ENCODE data around the gene ATF7.

The ATF7 gene

GRCh38 chr12:53518381-53518780 is 107.8 kb downstream of the ATF7 start:
- DNase-seq (ENCODE audit: low spot score in 2 of 2) = no peak
- H3K27me3 Mint-ChIP-seq = no peaks in the 10 kb centered on the region
- H3K36me3 Mint-ChIP-seq (ENCODE audit: insufficient read depth) = peaks cover 47% of the 10 kb centered on the region
- H3K27ac Mint-ChIP-seq (ENCODE audit: low read depth) = no peak overlapping the region
- H3K4me3 Mint-ChIP-seq = no peak overlapping the region
- H3K9me3 Mint-ChIP-seq = no peaks in the 10 kb centered on the region
- ATAC-seq (replicated peaks; ENCODE audit: extremely low read depth, poor library complexity, severe bottlenecking) = no peak
- H3K4me1 Mint-ChIP-seq = no peaks in the 10 kb centered on the region

DNA sequence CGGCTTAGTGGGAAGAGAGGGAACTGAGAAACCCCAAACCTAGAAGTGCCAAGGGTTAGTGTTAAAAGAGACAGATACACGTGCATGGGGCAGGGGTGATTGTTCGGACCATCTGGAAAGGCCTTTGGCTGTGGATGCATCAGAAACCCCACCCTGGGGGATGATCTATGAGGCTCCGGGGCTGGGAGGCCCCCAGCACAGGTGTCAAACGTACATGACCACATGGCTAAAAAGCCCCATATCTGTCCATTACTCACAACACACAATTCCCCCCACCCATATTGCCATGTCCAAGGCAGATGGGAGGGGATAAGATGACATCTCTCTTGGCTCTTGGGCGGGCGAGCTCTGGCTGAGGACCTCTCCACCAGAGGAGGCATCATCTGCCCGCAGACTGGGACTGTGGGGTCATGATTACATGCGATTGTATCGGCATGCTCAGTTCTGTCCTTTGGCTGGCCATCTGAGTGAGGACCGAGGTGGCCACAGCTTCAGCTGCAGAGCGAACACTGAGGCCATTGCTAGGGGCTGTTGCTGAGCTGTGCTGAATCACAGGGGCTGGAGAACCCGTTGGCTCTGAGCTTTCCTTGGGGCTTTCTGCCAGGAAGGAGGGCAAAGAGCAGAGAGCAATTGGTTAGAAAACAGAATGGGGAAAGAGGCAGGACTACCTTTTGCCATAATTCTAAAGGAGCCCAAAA is 109.3 kb downstream of the ATF7 start:
- Mint-ChIP-seq H3K36me3 (ENCODE audit: insufficient read depth) (peaks cover 41% of the 10 kb centered on the region), H3K27ac (ENCODE audit: low read depth) (no peak overlapping the region)

GRCh38 chr12:53515291-53515680 is 110.9 kb downstream of the ATF7 start:
- ATAC-seq (replicated peaks; ENCODE audit: extremely low read depth, poor library complexity, severe bottlenecking) = no peak
- no peaks in the 10 kb centered on the region for H3K9me3 Mint-ChIP-seq
- peaks cover 41% of the 10 kb centered on the region for H3K36me3 Mint-ChIP-seq (ENCODE audit: insufficient read depth)
- DNase-seq (ENCODE audit: low spot score in 2 of 2) = no peak
- no peaks in the 10 kb centered on the region for H3K27me3 Mint-ChIP-seq
- H3K4me1 Mint-ChIP-seq = no peaks in the 10 kb centered on the region
- no peak overlapping the region for H3K4me3 Mint-ChIP-seq
- no peak overlapping the region for H3K27ac Mint-ChIP-seq (ENCODE audit: low read depth)

More for the DNA sequence above, 109.3 kb downstream of the ATF7 start:
- ATAC-seq (replicated peaks; ENCODE audit: extremely low read depth, poor library complexity, severe bottlenecking) = no peak
- no peaks in the 10 kb centered on the region for H3K9me3 Mint-ChIP-seq
- no peak overlapping the region for H3K4me3 Mint-ChIP-seq
- H3K27me3 Mint-ChIP-seq = no peaks in the 10 kb centered on the region
- DNase-seq (ENCODE audit: low spot score in 2 of 2) = no peak
- H3K4me1 Mint-ChIP-seq = no peaks in the 10 kb centered on the region

DNA sequence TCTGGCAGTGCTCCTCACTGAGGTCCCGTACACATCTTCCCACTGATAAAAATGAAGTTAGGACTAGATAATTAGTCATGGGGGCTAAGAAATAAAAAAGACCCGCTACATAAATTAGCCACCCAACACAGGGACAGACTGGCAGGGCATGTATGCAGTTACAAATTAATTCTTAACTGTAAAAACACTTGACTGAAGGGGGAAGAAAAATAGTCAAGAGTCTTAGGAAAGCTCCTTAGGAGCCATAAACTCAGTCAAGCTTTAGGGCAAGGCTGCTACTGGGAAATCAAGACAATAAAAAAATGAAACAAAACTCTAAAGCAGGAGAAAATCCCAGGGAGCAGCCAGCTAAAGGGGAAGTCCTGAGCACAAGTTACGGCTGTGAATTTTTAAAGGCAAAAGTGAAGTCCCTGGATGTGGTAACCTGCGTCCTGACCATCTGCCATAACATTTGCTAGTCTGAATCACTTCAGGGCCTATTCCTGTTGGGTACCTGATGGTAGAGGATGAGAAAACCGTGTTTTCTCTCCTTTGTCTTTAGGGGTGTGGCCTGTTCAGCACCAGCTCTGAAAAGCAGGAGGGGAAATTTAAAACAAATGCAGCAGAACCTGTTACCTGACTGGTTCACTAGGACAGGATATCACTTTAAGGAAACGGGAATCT is 111.4 kb downstream of the ATF7 start:
- ATAC-seq (replicated peaks; ENCODE audit: extremely low read depth, poor library complexity, severe bottlenecking) (no peak), DNase-seq (ENCODE audit: low spot score in 2 of 2) (no peak)
- no peak overlapping the region for H3K27ac Mint-ChIP-seq (ENCODE audit: low read depth)
- no peaks in the 10 kb centered on the region for H3K27me3 Mint-ChIP-seq
- no peaks in the 10 kb centered on the region for H3K9me3 Mint-ChIP-seq
- no peaks in the 10 kb centered on the region for H3K4me1 Mint-ChIP-seq
- no peak overlapping the region for H3K4me3 Mint-ChIP-seq
- H3K36me3 Mint-ChIP-seq (ENCODE audit: insufficient read depth) = peaks cover 39% of the 10 kb centered on the region

DNA sequence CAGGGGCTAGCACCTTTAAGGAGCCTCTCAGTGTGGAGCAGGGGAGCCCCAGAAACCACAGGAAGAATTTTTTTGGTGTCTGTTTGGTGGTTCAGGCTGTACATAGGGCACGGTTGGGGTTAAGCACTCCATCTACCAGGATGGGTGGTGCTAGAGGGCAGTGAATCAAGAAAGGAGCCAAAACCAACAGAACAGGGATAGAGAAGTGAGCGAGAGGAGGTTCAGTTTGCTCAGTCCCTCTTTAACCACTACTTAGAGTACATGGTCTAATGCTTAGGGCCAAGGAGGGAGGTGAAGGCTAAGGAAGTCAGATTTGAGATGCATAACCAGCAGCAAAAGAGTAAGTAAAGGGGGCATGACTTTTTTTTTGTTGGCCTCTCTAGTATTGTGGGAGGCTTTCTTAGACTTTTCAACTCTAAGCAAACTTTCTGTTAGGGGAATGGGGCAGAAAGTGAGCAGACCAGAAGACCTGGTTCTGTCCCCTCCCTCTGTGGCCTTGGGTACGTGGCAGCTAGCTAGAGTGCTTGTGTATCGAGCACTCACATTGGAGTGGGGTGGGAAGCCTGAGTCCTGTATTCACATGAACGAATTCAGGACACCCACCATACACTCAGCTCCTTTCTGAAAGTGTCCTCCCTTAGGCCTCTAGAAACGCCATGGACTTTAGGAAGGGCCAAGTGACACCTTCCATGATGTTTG is 112.3 kb downstream of the ATF7 start:
- peaks cover 33% of the 10 kb centered on the region for H3K36me3 Mint-ChIP-seq (ENCODE audit: insufficient read depth)

GRCh38 chr12:53510181-53510812 is 115.9 kb downstream of the ATF7 start:
- Mint-ChIP-seq H3K36me3 (ENCODE audit: insufficient read depth) (peaks cover 29% of the 10 kb centered on the region), H3K9me3 (no peaks in the 10 kb centered on the region), H3K4me1 (peaks cover 10% of the 10 kb centered on the region), H3K4me3 (no peak overlapping the region), H3K27ac (ENCODE audit: low read depth) (no peak overlapping the region), H3K27me3 (no peaks in the 10 kb centered on the region)
- no peak for DNase-seq (ENCODE audit: low spot score in 2 of 2)
- no peak for ATAC-seq (replicated peaks; ENCODE audit: extremely low read depth, poor library complexity, severe bottlenecking)

More for the DNA sequence above, 112.3 kb downstream of the ATF7 start:
- H3K27ac Mint-ChIP-seq (ENCODE audit: low read depth) = no peak overlapping the region
- ATAC-seq (replicated peaks; ENCODE audit: extremely low read depth, poor library complexity, severe bottlenecking) (no peak), DNase-seq (ENCODE audit: low spot score in 2 of 2) (no peak)
- no peaks in the 10 kb centered on the region for H3K4me1 Mint-ChIP-seq
- H3K4me3 Mint-ChIP-seq = no peak overlapping the region
- H3K9me3 Mint-ChIP-seq = no peaks in the 10 kb centered on the region
- H3K27me3 Mint-ChIP-seq = no peaks in the 10 kb centered on the region

DNA sequence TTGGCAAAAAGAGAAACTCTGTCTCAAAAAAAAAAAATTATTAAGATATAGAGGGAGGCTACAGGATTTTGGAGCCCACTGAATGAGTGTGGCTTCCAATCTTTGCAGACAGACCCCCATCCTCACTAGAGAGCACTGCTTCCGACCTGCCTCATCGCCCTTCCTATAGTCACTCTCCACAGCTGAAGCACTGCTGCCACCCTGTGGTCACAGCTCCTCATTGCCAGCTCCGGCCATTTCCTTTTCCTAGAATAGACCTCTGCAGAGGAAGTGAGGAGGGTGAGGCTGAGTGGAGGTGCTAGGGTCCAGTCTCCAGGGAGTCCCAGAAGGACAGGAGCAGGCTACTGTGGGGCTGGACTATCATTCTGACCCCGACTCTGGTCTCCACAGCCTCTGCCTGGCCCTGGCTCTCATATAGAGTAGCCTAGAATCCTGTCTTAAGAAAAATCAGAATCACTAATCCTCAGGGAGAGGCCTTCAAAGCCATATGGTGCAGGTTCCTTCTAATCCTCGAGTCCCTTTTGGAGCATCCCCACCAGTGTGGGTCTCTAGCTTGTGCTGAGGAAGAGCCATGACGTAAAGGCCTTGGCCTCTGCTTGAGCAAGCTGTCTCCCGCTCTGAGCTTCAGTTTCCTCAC is 117.5 kb downstream of the ATF7 start:
- Mint-ChIP-seq H3K4me3 (peak overlapping the region; percentile 10), H3K27ac (ENCODE audit: low read depth) (peak overlapping the region; percentile 22), H3K4me1 (peaks cover 18% of the 10 kb centered on the region), H3K36me3 (ENCODE audit: insufficient read depth) (peaks cover 22% of the 10 kb centered on the region), H3K27me3 (no peaks in the 10 kb centered on the region), H3K9me3 (no peaks in the 10 kb centered on the region)
- peak; percentile 73 to 81 for DNase-seq (ENCODE audit: low spot score in 2 of 2)
- ATAC-seq (replicated peaks; ENCODE audit: extremely low read depth, poor library complexity, severe bottlenecking) = peak; percentile 85

DNA sequence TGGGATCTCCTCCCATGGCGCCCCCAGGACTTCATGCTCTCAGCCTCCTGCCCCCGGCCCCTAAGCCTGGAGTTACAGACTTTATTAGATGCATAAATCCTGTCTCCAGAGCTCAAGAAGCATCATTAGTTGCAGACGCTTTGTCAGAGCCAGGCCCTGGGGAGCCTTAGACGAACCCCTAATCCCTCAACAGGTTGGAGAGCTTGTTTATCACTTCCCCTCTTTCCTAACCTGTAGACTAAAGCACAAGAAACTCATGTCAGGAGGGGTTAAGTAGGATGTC is 118.6 kb downstream of the ATF7 start:
- H3K36me3 Mint-ChIP-seq (ENCODE audit: insufficient read depth) = peaks cover 21% of the 10 kb centered on the region
- H3K9me3 Mint-ChIP-seq = no peaks in the 10 kb centered on the region
- no peak for DNase-seq (ENCODE audit: low spot score in 2 of 2)
- no peaks in the 10 kb centered on the region for H3K27me3 Mint-ChIP-seq
- no peak for ATAC-seq (replicated peaks; ENCODE audit: extremely low read depth, poor library complexity, severe bottlenecking)
- peaks cover 18% of the 10 kb centered on the region for H3K4me1 Mint-ChIP-seq
- no peak overlapping the region for H3K4me3 Mint-ChIP-seq
- no peak overlapping the region for H3K27ac Mint-ChIP-seq (ENCODE audit: low read depth)

GRCh38 chr12:53506881-53507602 is 119.1 kb downstream of the ATF7 start, which contains the start of gene NPFF:
Gene NPFF, minus strand, starts transcription at chr12:53507484. Its CDS starts 10 bp downstream, at chr12:53507474.
- Mint-ChIP-seq H3K36me3 (ENCODE audit: insufficient read depth) (peaks cover 16% of the 10 kb centered on the region), H3K4me3 (no peak within 1 kb of the TSS), H3K9me3 (no peaks in the 10 kb centered on the region), H3K27ac (ENCODE audit: low read depth) (no peak within 1 kb of the TSS), H3K4me1 (peaks cover 22% of the 10 kb centered on the region), H3K27me3 (no peaks in the 10 kb centered on the region)
- ATAC-seq (replicated peaks; ENCODE audit: extremely low read depth, poor library complexity, severe bottlenecking) (no peak), DNase-seq (ENCODE audit: low spot score in 2 of 2) (no peak)

DNA sequence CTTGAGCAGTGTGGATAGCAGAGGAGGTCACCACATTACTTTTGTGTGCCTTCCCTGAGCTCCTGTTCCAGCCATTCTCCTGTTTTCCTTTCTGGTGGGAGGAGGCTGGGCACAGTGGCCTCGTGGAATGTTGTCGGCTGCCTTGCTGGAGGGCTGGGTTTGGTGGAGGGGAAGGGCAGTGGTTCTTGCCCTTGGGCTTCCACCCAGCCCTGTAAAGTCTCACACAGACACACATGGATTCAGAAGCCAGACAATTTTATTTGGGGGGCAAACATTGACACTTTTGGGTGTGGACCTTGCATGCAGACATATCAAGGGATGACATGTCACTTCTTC is 119.8 kb downstream of the ATF7 start:
- DNase-seq (ENCODE audit: low spot score in 2 of 2) (no peak), ATAC-seq (replicated peaks; ENCODE audit: extremely low read depth, poor library complexity, severe bottlenecking) (no peak)
- Mint-ChIP-seq H3K27me3 (no peaks in the 10 kb centered on the region), H3K36me3 (ENCODE audit: insufficient read depth) (peaks cover 16% of the 10 kb centered on the region), H3K9me3 (no peaks in the 10 kb centered on the region), H3K27ac (ENCODE audit: low read depth) (no peak overlapping the region), H3K4me1 (peaks cover 25% of the 10 kb centered on the region), H3K4me3 (no peak overlapping the region)

GRCh38 chr12:53505555-53506449 is 120.4 kb downstream of the ATF7 start:
- Mint-ChIP-seq H3K27me3 (no peaks in the 10 kb centered on the region), H3K27ac (ENCODE audit: low read depth) (no peak overlapping the region), H3K36me3 (ENCODE audit: insufficient read depth) (peaks cover 16% of the 10 kb centered on the region), H3K4me1 (peaks cover 25% of the 10 kb centered on the region), H3K4me3 (no peak overlapping the region), H3K9me3 (no peaks in the 10 kb centered on the region)
- DNase-seq (ENCODE audit: low spot score in 2 of 2) (no peak), ATAC-seq (replicated peaks; ENCODE audit: extremely low read depth, poor library complexity, severe bottlenecking) (no peak)
